NAMALWA (cell line): ENCODE measurements around the gene FMO2.
A peak's percentile ranks its signal among the peaks of the same experiment; 100 is the strongest.

Source experiments
- DNase-seq: peaks from one replicate; pipeline ENCODE4 v3.0.0-alpha.2; 2015; ENCODE audit warnings: low spot score

The FMO2 gene, protein sequence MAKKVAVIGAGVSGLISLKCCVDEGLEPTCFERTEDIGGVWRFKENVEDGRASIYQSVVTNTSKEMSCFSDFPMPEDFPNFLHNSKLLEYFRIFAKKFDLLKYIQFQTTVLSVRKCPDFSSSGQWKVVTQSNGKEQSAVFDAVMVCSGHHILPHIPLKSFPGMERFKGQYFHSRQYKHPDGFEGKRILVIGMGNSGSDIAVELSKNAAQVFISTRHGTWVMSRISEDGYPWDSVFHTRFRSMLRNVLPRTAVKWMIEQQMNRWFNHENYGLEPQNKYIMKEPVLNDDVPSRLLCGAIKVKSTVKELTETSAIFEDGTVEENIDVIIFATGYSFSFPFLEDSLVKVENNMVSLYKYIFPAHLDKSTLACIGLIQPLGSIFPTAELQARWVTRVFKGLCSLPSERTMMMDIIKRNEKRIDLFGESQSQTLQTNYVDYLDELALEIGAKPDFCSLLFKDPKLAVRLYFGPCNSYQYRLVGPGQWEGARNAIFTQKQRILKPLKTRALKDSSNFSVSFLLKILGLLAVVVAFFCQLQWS

DNA sequence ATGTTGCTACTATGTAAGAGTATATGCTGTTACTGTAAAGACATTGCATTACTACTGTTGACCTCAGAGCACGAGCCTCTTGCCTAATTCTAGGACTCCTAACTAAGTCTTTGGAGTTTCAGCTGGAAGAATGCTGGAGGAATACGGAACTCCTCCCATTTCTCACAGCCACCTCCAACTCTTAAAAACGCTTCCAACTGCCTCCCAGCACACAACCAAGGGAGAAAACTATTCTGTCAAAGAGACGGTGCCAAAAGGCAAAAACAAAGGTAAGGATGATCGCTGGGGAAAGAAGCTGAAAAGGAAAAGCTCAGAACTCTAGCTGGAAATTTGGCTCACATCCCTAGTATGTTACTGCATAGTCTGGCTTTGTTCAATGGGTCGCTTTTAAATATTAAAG lies at the start of gene FMO2:
Gene FMO2 (plus strand): TSS at position 210 of the 400 bp plus-strand sequence. CDS start 414 bp downstream, outside the sequence.
- DNase-seq, result no peak

DNA sequence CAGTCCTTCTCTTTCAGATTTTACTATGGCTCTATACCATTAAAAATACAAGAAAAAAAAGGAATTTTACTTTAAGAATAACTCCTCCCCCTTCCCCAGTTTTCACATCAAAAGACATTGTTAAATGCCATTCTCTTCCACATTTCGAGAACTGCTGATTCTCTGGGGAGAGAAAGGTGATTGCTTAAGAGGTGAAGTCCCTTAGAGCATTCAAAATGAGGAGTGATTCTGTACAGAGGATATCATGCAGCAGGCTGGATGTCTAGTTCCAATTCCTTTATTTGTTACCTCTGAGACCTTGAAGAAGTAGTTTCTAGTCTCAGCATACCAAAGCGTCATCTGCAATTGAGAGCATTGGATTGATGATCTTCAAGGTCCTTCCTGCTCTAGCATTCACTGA lies 47.5 kb upstream of the FMO2 start:
- no peak for DNase-seq

DNA sequence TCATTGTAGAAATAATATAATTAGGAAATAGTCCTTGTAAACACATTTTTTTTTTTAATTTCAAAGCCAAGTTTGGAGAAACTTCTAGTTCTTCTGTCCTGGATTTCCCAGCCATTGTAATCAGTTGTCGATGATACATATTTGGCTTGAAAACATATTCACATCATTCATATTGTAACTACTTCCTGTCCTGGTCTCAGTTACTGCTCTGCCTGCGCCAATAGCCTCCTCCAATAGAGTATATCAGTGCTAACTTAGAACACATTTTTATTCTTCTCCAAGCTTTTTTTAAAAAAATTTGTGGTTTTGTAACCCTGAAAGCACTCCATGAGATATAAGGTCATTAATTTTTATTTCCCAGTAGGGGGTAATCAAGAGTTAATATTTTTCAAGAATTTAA lies 46.1 kb upstream of the FMO2 start:
- DNase-seq, result no peak

DNA sequence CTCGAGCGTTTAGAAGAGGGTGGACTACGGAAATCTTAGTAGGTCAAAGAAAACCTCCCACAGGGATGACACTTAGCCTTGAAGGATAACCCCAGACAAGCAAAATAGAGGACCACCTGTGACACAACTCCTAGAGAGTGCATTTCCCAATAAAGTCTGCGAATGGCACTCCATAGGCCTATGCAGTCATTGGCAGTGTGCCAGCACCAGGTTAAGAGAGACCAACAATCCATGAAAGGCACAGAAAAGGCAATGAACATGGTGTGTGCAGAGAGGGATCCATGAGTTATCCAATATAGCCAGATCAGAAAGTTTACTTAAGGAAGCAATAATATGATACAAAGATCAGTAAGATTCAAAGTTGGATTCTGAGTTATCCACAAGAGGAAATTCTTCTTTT lies 45.2 kb upstream of the FMO2 start:
- no peak for DNase-seq

DNA sequence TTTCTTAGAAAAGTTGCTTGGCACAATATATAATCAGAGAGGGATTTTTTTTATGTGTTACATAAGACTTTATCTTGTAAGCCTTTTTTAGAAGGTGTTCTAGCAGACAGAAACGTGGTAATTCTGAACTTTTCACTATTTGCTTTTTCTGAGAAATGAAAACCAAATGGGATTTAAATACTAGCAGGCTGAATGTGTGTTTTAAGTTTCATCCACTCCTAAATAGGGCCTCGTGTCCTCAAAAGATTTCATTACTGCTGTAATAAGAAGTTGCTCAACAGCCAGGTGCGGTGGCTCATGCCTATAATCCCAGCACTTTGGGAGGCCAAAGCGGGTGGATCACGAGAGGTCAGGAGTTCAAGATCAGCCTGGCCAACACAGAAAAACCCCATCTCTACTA lies 44.7 kb upstream of the FMO2 start:
- no peak for DNase-seq

DNA sequence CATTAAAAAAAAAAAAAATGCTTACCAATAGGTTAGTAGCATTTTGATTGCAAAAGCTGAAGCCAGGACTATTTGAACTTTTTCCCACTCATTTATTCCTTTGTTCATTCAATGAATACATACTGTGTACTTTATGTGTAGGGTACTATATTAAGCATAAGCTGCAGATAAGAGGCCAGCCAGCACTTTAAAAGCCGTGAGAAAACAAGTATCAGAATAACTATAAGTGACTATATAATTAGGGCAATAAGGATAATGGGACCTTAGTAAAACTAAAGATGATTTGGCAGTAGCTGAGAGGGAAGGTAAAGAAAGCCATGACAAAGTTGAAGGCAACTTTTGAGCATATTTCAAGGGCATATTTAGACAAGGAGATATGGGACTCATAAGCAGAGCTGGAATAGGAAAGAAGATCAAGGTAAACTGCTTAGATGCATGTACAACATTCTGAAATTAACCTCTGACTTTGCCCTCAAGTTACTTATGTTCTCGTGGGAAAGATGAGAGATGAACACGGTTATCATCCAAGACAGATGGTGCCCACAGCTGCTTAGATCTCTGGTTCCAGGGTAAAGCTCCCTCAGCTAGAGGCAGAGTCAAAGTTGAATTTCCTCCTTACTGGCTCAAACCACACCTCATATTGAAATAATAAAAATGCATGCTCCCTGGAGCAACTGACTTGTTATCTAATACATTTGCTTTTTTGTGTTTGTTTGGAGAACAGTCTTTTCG lies 44.0 kb upstream of the FMO2 start:
- DNase-seq, result no peak

DNA sequence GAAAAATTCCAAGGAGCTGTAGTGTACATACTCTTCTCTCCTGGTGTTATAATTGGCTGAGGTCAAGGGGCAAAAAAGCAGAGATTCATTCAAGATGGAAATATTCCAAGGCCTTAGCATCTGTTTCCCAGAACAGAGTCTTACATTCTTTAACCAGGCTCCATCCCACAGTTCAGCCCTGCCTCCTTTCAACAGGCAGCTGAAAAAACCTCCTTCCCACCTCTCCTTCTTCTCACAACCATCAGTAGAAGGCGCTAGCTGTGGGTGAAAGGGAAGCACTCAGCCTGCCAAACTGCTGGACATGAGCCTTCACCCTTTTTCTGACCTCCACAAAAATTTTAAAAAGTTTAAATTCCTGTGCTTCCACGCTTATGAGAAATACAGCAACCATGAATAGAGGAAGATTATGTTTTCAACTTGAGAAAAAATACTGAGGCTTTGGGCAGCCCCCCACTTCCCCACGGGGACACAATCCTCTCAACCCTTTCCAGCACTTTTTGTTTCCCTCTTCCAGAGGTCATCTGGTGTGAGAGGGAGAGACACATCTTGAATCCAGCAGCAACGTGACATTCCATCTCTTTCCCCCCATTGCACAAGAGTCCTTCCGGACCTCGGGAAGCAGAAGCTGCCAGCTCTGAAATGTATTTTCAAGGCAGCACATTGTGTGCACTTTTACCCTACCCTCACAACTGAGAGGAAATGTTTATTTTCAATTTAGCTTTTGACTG lies 43.2 kb upstream of the FMO2 start:
- DNase-seq, result no peak

DNA sequence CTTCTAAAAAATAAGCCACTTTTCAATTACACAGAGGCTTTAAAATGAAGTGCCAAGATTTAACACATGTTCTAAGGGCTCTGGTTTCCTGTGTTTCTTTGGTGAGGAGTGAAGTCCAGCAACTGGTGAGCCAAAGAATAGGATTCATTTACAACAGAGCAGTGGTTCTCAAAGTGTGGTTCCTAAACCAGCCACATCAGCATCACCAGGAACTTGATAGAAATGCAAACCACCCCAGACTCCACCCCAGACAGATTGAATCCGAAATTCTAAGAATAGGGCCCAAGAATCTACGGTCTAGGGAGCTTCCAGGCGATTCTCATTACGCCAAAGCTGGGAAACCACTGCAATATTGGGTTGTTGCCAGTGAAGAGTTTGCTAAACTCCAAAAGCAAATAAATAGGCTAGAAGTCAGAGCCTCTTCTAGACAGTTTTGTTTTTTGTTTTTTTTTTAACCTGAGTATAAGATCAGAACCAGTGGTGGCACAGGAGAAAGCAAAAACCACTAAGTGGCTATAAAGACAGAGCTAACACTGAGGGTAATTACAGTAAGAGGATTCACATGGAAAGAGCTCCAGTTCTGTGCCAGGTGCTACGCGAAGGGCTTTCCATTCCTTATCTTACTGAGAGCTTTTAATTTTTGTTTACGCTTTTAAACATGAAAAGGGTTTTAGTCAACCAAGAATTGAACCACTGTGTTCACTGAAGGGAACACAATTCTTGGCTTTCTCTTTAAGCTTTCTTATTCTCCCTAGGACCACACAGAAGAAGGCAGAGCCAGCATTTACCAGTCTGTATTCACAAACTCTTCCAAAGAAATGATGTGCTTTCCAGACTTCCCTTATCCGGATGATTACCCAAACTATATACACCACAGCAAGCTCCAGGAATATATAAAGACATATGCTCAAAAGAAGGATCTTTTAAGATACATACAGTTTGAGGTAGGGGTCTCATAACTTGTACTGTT lies 42.4 kb upstream of the FMO2 start:
- no peak for DNase-seq

DNA sequence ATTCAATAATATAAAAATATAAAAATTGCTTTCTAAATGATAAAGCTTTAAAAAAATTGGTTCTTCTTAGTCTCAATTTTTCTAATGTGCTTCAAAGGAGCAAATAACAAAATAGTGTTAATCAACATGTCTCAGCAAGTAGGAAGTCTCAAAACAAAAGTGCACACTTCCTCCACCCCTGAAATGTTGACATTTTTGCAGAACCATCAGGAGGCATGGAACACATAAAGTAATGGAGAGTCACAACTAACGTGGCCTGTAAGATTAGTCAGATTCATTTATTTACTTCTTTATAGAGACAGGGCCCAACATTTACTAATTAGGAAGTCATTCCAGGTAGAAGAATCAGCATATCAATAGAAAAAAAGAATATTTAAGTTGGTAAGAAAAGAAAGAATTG lies 34.9 kb upstream of the FMO2 start:
- no peak for DNase-seq

DNA sequence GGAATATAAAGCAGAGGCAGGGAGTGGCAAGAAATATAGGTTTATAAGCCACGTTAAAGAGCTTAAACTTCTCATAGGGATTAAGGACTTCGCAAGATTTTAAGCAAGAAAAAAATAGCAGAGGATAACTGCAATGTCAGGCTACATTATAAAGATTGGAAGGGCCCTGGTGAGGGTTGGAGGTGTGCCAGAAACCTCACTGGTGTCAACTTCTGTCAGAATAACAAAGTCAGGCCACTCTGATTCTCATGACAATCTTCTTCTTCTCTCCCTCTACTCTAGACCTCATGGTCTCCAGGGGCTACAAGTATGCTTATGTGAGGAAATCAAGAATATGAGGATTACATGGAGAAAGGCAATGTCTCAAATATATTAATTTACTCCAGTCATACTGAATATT lies 32.6 kb upstream of the FMO2 start:
- DNase-seq, result no peak

DNA sequence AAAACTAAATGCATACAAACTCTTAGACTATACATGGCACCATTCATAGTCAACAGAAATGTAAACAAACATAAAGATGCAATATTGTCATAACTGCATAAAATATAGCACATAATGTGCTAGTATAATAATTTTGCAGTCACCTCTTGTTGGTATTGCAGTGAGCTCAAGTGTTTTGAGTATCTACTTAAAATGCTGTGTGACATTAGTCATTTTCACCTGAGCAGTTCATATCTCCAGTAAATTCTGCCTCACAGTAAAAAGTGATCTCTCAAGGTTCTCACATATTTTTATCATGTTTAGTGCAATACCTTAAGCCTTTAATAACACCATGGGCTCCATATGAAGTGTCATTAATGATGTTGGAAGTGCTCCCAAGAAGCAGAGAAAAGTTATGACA lies 29.6 kb upstream of the FMO2 start:
- no peak for DNase-seq

DNA sequence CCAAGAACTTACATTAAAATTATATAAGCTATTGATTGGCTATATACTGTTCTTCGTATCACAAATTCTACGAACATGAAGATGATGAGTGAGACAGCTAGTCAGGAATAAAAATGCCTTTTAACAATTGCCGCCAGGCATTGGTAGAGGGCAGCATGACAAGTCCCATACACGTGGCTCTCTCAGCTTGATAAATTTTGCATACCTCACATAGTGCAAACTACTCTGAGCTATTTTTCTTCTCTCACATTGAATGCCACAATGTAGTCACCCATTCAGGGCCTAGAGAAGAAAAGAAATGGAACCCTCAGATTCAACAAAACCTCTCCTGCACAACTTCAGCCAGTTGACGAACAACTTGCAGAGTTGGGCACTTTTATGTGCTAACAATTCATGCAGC lies 27.0 kb upstream of the FMO2 start:
- DNase-seq, result no peak

DNA sequence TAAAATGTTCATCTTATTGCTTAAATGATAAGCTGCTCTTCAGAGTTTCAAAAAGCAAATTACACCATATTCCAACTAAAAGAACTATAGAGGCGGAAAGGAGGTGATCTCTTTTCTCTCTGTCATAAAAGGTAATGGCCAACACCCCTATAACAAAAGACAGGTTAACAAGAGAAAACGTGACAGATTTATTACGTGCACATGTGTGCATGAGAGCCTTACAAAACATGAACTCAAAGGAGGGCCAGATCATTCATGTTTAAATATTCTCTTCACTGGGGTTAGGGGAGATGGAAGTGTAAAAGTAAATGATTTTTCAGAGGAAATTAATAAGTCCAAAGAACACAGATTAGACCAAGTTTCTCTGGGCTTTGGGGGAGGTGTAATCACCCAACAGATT lies 26.5 kb upstream of the FMO2 start:
- no peak for DNase-seq

DNA sequence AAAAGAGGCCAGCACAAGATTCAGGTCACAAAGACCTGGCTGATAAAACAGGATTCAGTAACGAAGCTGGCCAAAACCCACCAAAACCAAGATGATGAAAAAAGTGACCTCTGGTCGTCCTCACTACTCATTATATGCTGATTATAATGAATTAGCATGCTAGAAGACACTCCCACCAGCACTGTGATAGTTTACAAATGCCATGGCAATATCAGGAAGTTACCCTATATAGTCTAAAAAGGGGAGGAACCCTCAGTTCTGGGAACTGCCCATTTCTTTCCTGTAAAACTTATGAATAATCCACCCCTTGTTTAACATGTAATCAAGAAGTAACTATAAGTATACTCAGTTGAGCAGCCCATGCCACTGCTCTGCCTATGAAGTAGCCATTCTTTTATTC lies 26.0 kb upstream of the FMO2 start:
- DNase-seq, result no peak

DNA sequence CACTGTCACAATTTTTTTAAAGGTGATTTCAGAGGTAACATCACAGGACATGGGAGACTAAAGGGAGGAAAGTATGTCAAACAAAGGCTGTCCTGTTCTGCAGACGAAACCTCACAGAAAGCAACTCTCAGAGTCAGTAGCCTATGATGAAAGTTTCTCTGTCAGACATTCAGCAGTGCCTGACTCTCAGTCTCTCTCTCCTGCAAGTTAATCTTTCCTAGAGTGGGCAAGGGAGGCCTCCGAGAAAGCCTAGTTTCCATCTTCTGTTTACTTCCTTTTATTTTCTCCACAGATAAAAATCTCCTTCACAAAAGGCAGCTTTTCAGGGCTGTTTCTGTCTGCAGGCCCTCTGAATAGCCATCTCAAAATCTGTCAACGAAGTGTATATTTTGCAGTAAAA lies 24.9 kb upstream of the FMO2 start:
- no peak for DNase-seq

DNA sequence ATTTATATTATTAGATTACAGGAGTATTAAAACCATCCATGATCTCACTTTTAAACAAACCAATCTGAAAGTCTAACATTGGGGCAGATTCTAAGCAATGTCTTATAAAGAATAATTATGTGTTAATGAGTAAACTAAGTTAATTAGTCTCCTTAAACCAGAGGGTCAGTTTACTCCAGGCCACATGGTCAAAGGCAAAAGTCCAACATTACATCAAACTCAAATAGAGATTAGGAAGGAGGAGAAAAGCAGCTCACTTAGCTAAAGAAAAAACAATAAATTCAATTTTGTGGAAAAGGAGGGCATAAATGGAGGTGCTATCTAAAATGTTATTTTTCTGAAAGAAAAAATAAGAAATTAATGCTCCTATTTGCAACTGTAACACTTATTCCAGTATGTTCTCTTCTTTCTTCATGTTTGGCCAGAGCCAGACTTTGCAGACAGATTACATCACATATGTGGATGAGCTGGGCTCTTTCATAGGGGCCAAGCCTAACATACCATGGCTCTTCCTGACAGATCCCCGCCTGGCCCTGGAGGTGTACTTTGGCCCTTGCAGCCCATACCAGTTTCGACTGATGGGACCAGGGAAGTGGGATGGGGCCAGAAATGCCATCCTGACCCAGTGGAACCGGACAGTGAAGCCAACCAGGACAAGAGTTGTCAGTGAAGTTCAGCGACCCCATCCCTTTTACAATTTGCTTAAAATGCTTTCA lies 24.3 kb upstream of the FMO2 start:
- DNase-seq, result no peak

DNA sequence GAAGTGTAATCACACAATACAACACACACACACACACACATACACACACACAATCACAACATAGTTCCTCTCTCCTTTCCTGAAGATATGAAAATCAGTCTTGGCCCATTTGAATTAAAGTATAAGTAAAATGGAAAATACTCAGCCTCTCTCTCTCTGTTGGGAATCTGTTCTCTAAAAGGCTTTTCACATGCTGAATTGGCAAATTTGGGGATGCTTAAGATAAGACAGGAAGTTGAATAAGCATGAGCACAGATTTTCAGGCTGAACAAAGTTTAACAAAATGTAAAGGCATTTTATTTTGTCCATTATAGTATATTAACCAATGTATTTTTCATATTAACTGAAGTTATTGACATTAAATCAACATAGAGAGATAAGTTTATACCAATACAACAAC lies 23.7 kb upstream of the FMO2 start:
- DNase-seq, result no peak

DNA sequence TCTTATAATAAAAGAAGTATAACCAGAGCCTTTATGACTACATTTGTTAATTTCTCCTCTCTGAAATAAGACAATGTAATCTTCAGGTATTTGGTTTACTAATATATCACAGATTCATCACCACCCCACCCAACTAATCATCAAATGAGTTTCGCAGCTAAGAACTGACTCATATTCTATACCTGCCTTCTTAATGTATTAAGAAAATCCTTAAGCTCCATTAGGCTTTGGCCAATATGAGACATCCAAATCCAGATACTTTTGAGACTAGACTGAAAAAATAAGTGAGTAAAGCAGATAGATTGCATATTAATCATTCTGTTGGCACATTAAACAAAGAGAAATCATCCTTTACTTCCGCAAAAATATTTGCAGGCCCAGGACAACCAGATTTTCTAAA lies 18.7 kb upstream of the FMO2 start:
- DNase-seq, result no peak

DNA sequence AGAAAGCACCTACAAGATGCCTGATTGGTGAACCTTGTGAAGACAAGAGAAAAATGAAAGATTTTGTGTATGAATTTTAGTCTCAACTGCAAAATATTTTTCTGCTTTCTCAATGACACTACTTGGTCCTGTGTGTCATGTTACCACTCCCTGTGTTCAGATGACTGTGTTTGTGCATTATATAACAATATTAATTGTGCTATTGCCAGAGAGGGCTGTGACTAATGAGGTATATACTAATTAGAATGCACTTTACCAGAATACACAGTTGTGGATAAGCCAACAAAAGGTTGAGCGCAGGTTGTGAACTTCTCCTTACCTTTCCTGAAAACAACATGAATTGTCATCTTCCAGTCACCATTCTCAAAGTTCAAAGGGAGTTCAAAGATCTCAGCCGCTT lies 17.3 kb upstream of the FMO2 start:
- DNase-seq, result no peak

DNA sequence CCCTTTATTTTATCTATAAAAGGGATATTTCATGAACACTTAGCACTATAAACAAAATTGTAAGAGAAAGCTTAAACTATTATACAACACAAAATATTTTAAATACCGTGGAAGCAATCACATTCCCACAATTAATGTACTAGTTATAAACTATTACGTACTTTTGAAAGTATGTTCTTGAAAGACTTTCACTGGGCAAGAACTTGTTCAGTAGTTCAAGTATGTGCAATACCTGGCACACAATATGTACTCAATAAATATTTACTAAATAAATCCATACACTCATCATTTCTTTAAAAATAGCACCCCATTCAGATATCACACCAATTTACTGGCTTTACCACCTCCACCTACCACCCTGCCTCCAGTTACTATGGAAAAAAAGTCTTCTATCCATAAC lies 12.6 kb upstream of the FMO2 start:
- no peak for DNase-seq

DNA sequence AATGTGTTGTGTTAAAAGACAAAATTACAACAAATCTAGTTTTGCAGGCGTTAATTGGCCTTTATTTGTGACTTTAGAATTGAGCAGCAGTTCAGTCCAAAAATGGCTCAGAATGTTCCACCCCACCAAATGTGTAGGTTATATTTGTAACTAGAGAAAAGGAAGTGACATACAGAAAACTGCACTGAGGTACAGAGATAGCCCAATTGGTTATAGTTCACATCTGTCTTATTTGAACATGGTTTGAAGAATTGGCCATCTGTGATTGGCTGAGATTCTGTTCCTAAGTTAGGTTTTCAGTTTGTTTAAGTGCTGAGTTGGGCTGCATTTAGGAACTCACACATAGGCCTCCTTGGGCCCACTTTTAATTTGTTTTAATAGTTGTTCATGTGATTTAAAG lies 12.0 kb upstream of the FMO2 start:
- peak; percentile 62 for DNase-seq
